Measurements from ENCODE around the gene GTPBP2.
"Not testable (repeated sequence)": the region's sequence is repeated elsewhere in the genome, so short reads cannot be mapped to it uniquely, and the experiment has no call there.

Gene GTPBP2

GRCh38 chr6:43636308-43636659 lies 7.2 kb upstream of the GTPBP2 start:
- no peaks in the 10 kb centered on the region for H4K20me1 ChIP-seq (ENCODE audit: insufficient read depth)
- H3K4me1 ChIP-seq (ENCODE audit: low read depth, poor library complexity, severe bottlenecking) = peaks cover 33% of the 10 kb centered on the region
- TF ChIP-seq CTCF (conservative IDR thresholded peaks at IDR 0.05; ENCODE audit: low read depth, low read length) = no peak
- H3K27ac ChIP-seq = peak overlapping the region; percentile 50; the same call in 1 of the 2 replicates
- peaks cover 35% of the 10 kb centered on the region for H3K79me2 ChIP-seq (ENCODE audit: insufficient read depth, low read depth)
- peak overlapping the region; percentile 92 for H3K4me2 ChIP-seq
- no peak overlapping the region for H3K4me3 ChIP-seq (IDR thresholded peaks at IDR 0.05; ENCODE audit: insufficient read depth, low read depth, low read length)
- H3K9ac ChIP-seq = peak overlapping the region; percentile 75; the same call in 1 of the 2 replicates
- peaks cover 12% of the 10 kb centered on the region; the same call in 1 of the 2 replicates for H3K36me3 ChIP-seq (ENCODE audit: insufficient read depth)
- H3K27me3 ChIP-seq (ENCODE audit: insufficient read depth, low read depth) = no peaks in the 10 kb centered on the region
- peak overlapping the region; percentile 96; the same call in 1 of the 2 replicates for H2AFZ ChIP-seq (ENCODE audit: low read depth)

- H3K79me2 ChIP-seq (ENCODE audit: insufficient read depth, low read depth) = peaks cover 35% of the 10 kb centered on the region
Measured at GRCh38 chr6:43635387-43636307, 6.6 kb upstream of the GTPBP2 start, which contains the start of gene MAD2L1BP. TSS of gene MAD2L1BP (plus strand) at chr6:43635840. CDS start at chr6:43635876, 36 bp downstream.

GRCh38 chr6:43634702-43635303 lies 5.7 kb upstream of the GTPBP2 start:
- Histone ChIP-seq H3K27ac (peak overlapping the region; percentile 50; the same call in 1 of the 2 replicates), H3K4me3 (IDR thresholded peaks at IDR 0.05; ENCODE audit: insufficient read depth, low read depth, low read length) (no peak overlapping the region), H3K4me2 (peak overlapping the region; percentile 92), H3K79me2 (ENCODE audit: insufficient read depth, low read depth) (peaks cover 34% of the 10 kb centered on the region), H3K9ac (peak overlapping the region; percentile 75; the same call in 1 of the 2 replicates), H3K4me1 (ENCODE audit: low read depth, poor library complexity, severe bottlenecking) (peaks cover 44% of the 10 kb centered on the region), H3K36me3 (ENCODE audit: insufficient read depth) (peaks cover 9% of the 10 kb centered on the region; the same call in 1 of the 2 replicates), H2AFZ (ENCODE audit: low read depth) (peak overlapping the region; percentile 96; the same call in 1 of the 2 replicates), H3K27me3 (ENCODE audit: insufficient read depth, low read depth) (no peaks in the 10 kb centered on the region), H4K20me1 (ENCODE audit: insufficient read depth) (no peaks in the 10 kb centered on the region)
- TF ChIP-seq CTCF (conservative IDR thresholded peaks at IDR 0.05; ENCODE audit: low read depth, low read length) = no peak

More at GRCh38 chr6:43635387-43636307, 6.6 kb upstream of the GTPBP2 start, which contains the start of gene MAD2L1BP:
- H3K36me3 ChIP-seq (ENCODE audit: insufficient read depth) = peaks cover 12% of the 10 kb centered on the region; the same call in 1 of the 2 replicates
- H4K20me1 ChIP-seq (ENCODE audit: insufficient read depth) = no peaks in the 10 kb centered on the region
- no peak for TF ChIP-seq CTCF (conservative IDR thresholded peaks at IDR 0.05; ENCODE audit: low read depth, low read length)
- peak within 1 kb of the TSS; percentile 75 for H3K9ac ChIP-seq
- H3K27me3 ChIP-seq (ENCODE audit: insufficient read depth, low read depth) = no peaks in the 10 kb centered on the region
- peak within 1 kb of the TSS; percentile 50; the same call in 1 of the 2 replicates for H3K27ac ChIP-seq
- H3K4me1 ChIP-seq (ENCODE audit: low read depth, poor library complexity, severe bottlenecking) = peaks cover 40% of the 10 kb centered on the region
- H3K4me2 ChIP-seq = peak within 1 kb of the TSS; percentile 92
- H2AFZ ChIP-seq (ENCODE audit: low read depth) = peak within 1 kb of the TSS; percentile 96
- H3K4me3 ChIP-seq (IDR thresholded peaks at IDR 0.05; ENCODE audit: insufficient read depth, low read depth, low read length) = no peak within 1 kb of the TSS

GRCh38 chr6:43633002-43633401 lies 3.9 kb upstream of the GTPBP2 start:
- H3K4me2 ChIP-seq; H3K4me3 ChIP-seq (IDR thresholded peaks at IDR 0.05; ENCODE audit: insufficient read depth, low read depth, low read length); H3K27ac ChIP-seq; H3K27me3 ChIP-seq (ENCODE audit: insufficient read depth, low read depth); H3K36me3 ChIP-seq (ENCODE audit: insufficient read depth); H2AFZ ChIP-seq (ENCODE audit: low read depth); H3K9ac ChIP-seq; H4K20me1 ChIP-seq (ENCODE audit: insufficient read depth): not testable (repeated sequence)
- H3K79me2 ChIP-seq (ENCODE audit: insufficient read depth, low read depth) = peaks cover 27% of the 10 kb centered on the region
- H3K4me1 ChIP-seq (ENCODE audit: low read depth, poor library complexity, severe bottlenecking) = peaks cover 43% of the 10 kb centered on the region
